ENCODE data around the gene MALRD1.

Gene MALRD1

GRCh38 chr10:19385846-19386450 is 337.3 kb downstream of the MALRD1 start:
- DNase-seq (ENCODE audit: low spot score), result no peak

GRCh38 chr10:19408924-19409323 is 360.3 kb downstream of the MALRD1 start:
- DNase-seq (ENCODE audit: low spot score), result no peak

DNA sequence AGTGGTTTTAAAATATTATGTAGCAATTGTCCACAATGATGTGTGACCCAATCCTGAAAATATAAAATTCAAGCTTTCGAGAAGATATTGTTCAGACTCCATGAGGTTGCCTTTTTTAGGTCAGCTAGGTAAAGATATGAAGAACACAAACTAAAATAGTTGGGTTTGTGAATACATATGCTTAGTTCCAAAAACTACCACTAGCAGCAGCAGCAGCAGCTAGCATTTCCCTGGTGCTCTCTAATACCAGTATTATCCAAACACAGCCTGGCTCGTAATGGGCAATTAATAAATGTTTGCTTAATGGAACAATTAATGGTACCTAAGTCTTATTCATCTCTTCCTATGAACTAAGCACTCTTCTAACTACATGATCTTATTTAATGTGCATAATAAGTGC is 362.5 kb downstream of the MALRD1 start:
- DNase-seq (ENCODE audit: low spot score), result peak; percentile 25

- DNase-seq (ENCODE audit: low spot score), result peak; percentile 33
Measured at GRCh38 chr10:19412531-19412930, 363.9 kb downstream of the MALRD1 start.

DNA sequence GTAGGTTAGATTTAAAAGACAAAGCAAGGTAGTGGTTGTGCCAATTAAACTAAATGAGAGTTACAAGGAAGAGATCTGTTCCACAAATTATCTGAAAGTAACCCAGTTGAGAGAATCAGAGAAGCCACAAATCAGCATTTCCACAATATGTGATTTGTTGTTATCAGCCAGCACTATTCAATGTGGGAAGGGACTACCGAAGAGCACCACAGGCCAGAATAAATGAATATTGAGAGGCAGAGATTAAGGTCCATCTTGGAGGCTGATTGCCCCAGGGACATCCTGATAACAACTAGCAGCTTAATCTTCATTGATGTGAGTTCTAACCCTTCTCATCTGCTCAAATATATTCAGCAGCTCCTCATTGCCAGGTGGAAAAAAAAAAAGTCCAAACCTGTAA is 367.6 kb downstream of the MALRD1 start:
- DNase-seq (ENCODE audit: low spot score), result no peak

DNA sequence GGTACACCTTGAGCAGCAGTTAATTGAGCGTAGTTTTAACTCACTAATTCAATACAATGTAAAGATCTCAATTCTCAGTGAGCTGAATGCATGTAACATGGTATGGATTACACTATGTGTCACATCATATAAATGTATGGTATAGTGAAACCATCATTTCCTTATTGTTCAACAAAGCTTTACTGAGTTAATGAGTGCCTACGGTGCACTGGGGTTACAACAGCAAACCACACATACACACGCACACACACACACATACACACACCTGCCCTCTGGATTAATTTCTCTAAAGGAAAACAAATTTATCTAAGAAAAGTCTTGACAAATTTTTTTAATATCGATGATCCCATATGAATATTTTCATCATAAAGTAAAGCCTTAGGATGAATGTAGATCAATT is 369.1 kb downstream of the MALRD1 start:
- no peak for DNase-seq (ENCODE audit: low spot score)

- DNase-seq (ENCODE audit: low spot score), result no peak
Measured at GRCh38 chr10:19421674-19422073, 373.1 kb downstream of the MALRD1 start.

DNA sequence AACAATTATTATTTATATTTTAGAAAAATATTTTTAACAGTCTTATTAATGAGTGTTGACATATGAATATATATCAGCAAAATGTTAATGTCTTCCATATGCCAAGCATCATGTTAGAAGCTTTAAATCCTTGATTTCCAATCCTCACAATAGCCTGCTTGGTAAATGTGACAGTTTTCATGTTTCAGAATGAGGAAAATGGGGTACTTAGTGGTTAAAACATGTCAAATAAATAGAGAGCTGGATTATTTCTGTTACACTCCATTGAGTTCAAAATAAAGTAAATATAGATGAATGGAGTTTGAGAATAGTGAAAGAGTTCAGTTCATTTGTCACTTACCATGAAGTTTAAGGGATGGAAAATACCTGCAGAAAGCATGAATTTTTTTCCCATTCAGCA is 377.4 kb downstream of the MALRD1 start:
- no peak for DNase-seq (ENCODE audit: low spot score)

- DNase-seq (ENCODE audit: low spot score), result no peak
Measured at GRCh38 chr10:19431622-19432351, 383.2 kb downstream of the MALRD1 start.

DNA sequence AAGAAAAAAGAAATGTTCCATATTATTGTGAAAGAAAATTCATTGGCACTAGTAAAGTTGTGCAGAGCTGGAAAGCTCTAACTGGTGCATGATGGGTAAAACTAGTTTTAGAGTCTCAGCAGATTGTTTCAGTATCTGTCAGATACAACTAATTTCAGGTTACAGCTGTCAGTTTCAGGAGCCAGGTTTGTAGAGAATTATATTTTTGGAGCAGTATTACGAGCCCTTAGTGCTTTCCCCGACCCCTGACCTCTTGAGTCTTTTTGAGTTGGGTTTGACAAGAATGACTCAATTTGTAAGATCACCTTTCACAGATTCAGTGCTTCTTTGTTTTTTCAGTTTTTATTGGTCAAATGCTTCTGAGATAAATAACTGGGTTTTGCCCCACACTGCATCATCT is 401.3 kb downstream of the MALRD1 start:
- no peak for DNase-seq (ENCODE audit: low spot score)

DNA sequence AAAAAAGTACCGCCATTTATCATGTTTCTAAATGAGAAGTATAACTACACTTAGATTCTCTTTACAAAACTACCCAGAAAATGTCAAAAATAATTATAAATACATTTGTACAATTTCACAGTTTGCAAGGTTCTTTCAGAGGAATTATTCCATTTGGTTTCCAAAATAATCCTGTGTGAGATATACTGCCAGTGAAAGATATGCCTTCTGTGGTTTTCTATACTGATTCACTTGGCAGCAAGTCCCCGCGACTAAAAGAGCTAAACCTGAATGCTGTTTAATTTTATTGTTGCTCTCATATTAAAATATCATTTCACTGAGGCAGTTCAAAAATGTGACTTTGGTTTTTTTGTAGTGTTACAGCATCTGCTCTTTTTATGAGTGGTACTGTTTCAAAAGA is 402.8 kb downstream of the MALRD1 start:
- DNase-seq (ENCODE audit: low spot score), result no peak

DNA sequence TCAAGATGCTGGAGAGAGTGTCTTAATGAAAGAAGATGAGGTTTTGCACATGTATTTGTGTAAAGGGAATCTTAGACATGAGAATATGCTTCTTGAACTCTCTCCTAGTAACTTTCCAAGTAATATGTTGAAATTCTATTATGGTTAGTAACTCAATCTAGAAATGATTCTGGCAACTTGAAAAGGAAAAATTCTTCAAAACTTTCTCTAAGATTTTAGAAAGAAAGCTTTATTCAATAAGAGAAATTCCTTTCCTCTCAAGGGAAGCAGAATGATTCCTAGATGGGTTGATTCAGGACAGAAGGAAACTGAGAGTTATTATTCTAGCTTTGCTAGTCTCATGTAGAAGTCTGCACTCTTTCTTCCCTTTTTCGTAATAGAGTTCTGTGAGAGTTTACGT is 403.3 kb downstream of the MALRD1 start:
- DNase-seq (ENCODE audit: low spot score), result no peak

DNA sequence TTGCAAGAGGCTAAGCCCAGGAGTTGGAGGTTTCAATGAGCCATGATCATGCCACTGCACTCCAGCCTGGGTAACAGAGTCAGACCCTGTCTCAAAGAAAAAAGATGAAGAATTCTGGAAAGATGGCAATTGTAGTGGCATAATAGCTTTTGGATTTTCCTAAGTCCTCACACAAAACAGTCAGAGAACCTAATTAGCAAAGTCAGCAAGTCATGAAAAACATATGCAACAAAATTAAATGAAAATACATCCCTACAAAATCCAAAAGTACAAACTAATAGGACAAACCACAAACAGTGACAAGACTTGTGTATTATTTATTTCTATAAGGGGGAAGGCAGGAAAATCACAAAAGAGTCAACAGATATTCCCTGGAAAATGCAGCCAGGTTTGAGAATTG is 405.4 kb downstream of the MALRD1 start:
- no peak for DNase-seq (ENCODE audit: low spot score)

- DNase-seq (ENCODE audit: low spot score), result no peak
Measured at GRCh38 chr10:19461588-19461987, 413.0 kb downstream of the MALRD1 start.

DNA sequence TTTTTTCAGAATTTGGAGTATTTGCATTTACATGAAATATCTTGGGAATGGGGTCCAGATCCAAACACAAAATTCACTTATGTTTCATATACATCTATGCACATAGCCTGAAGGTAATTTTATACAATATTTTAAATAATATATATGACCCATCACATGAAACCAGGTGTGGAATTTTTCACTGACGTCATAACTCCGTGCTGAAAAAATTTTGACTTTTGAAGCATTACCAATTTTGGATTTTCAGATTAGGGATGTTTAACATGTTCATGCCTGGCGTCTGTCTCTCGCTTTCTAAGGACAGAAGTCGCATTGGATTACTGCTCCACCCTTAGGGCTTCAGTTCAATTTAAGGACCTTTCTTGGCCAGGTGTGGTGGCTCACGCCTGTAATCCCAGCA is 418.1 kb downstream of the MALRD1 start:
- no peak for DNase-seq (ENCODE audit: low spot score)

- no peak for DNase-seq (ENCODE audit: low spot score)
Measured at GRCh38 chr10:19468413-19468812, 419.8 kb downstream of the MALRD1 start.

DNA sequence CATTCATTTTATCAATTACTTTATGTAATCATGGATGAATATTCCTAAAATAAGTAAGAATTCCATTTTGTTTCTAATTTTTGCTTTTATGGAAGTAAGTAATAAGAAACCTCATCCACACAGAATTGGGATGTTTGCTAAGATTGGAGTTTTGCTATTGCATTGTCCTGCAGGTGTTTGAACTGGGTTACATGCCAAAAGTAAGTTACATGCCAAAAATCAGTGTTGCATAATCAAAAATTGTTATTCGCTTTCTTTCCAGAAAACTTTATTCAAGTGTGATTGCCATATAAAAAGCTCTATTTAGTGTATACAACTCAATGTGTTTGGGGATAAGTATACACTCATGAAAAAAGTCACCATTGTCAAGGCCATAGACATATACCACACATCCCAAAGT is 420.9 kb downstream of the MALRD1 start:
- DNase-seq (ENCODE audit: low spot score), result no peak

DNA sequence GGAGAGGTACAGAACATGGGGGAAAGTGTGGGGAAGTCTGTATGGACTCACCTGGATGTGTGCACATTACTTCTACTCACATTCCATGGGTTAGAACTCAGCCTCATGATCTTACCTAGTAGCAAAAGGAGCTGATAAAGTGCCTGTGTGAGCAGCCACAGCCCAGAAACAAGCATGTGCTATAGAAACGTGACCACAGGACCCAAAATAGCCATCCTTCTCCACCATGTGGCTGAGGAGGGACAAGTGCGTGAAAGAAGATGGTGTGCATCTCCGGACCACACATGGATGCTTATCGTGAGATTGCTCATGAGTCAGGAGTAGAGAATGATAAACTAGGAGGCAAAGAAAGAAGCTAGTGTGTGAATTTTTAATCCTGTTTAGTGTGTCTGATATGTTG is 431.3 kb downstream of the MALRD1 start:
- DNase-seq (ENCODE audit: low spot score), result no peak

DNA sequence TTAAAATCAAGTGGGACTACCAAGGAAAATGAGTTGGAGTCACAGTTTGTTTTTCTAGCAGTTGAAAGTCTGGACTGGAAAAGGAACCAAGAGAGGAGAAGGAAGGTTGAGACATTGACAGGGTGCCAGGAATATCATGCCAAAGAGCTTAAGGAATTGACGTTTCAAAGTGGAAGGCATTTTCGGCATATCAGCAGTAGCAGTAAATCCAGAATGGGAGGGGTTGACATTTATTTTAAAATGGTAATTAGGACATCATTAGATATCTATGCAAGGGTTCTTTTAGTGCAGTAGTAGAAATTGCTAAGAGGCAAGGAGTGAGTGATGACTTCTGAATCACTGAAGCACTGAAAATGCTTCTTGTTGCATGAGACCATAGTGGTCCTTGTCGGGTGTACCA is 431.8 kb downstream of the MALRD1 start:
- DNase-seq (ENCODE audit: low spot score), result no peak

GRCh38 chr10:19483421-19483820 is 434.8 kb downstream of the MALRD1 start:
- DNase-seq (ENCODE audit: low spot score), result no peak

DNA sequence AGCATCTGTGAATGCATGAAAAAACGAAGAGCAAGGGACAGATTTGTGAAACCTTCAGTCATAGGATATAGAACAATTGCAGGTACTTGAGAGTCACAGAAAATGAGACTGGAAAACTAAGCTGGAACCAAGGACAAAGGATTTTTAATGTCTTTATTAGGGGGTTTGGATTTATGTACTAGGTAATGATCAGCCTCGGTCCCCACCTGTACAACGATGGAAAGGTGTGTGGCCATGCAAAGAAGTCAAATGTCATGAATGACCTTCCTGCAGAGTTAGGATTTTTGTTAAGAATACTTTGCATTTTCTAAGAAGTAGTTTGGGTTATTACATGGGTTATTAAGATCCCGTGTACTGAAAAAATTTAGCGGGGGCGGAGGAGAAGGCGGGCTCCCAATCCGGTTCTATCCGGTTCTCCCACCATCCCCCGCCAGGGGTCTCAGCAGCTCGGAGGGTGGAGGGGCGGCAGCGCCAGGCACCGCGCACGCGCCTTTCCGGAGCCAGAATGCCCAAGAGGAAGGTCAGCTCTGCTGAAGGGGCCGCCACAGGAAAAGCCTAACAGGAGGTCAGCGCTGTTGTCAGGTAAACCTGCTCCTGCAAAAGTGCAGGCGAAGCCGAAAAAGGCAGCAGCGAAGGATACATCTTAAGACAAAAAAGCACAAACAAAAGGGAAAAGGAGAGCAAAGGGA is 440.1 kb downstream of the MALRD1 start:
- DNase-seq (ENCODE audit: low spot score), result no peak

GRCh38 chr10:19491166-19491565 is 442.6 kb downstream of the MALRD1 start:
- no peak for DNase-seq (ENCODE audit: low spot score)

DNA sequence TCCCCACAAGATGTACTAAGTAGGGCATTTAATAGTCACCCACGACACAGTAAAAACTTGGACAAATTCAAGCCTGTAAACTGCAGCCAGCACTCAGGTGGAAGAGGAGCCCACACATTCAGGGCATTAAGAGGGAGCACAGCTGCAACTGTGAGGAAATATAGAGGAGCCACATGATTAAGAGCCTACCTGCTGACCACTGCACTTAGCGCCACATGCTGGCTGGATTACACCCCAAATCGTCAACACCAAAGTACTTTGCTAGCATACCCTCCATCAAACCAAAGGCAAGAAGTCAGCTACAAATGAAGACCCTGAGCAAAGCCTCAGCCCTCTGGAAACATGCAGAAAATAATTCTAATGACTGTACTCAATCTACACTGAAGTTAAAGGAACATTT is 445.3 kb downstream of the MALRD1 start:
- no peak for DNase-seq (ENCODE audit: low spot score)

DNA sequence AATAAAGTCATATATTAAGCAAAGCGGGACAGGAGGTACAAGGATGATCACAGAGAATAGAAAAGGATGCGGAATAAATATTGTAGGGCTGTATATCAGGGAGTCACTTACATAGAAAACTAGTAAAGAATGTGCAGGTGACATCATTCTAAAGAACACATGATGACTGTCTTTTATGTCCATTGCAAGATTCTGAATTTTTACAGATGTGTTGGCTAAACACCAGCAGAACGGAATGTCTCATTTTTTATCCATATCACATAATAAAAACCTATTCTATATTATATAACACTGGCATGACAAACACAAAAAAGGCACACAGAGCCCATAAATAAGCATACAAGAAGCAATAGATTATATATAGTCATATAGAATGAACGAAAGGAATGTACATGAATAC is 448.4 kb downstream of the MALRD1 start:
- no peak for DNase-seq (ENCODE audit: low spot score)

Data from RKO (cell line).